Measurements from ENCODE around the gene HS6ST3.

Gene HS6ST3

GRCh38 chr13:96248103-96248502 is 158.2 kb downstream of the HS6ST3 start:
- Histone ChIP-seq H3K27me3 (ENCODE audit: control insufficient read depth in 1 of 2, insufficient read depth in 1 of 2, low read length in 2 of 2) (no peaks in the 10 kb centered on the region), H3K79me1 (replicated peaks; ENCODE audit: low read length, poor library complexity, severe bottlenecking) (no peaks in the 10 kb centered on the region), H4K8ac (ENCODE audit: low read length) (no peak overlapping the region), H3K4me3 (ENCODE audit: insufficient read depth in 1 of 2, low read depth in 1 of 2, low read length in 2 of 2) (no peak overlapping the region), H3K4me2 (ENCODE audit: low read length, poor library complexity, severe bottlenecking) (no peak overlapping the region), H3K27ac (ENCODE audit: low read length, poor library complexity, severe bottlenecking) (no peak overlapping the region), H2BK15ac (ENCODE audit: low read depth, poor library complexity, severe bottlenecking) (no peak overlapping the region), H3K4me1 (ENCODE audit: control insufficient read depth, insufficient read depth, low read depth, low read length) (peaks cover 1% of the 10 kb centered on the region), H2BK12ac (ENCODE audit: low read length in 2 of 2) (no peak overlapping the region), H3K18ac (ENCODE audit: low read depth in 1 of 2, low read length in 2 of 2) (no peak overlapping the region), H3K9ac (ENCODE audit: low read length) (no peak overlapping the region), H3K9me3 (ENCODE audit: control insufficient read depth, low read length) (peaks cover 5% of the 10 kb centered on the region), H3K4ac (ENCODE audit: low read depth in 1 of 2, low read length in 2 of 2) (no peak overlapping the region), H4K91ac (ENCODE audit: low read length) (no peak overlapping the region), H3K14ac (ENCODE audit: low read length in 2 of 2) (no peak overlapping the region), H3K36me3 (ENCODE audit: control insufficient read depth in 1 of 2, insufficient read depth in 2 of 2, low read depth in 1 of 2, low read length in 2 of 2) (no peaks in the 10 kb centered on the region), H3K23ac (ENCODE audit: low read length in 2 of 2) (no peak overlapping the region), H2BK120ac (ENCODE audit: low read depth, low read length) (no peak overlapping the region), H2BK5ac (ENCODE audit: low read depth, low read length, poor library complexity, severe bottlenecking) (no peak overlapping the region), H2AFZ (ENCODE audit: low read depth, low read length) (no peak overlapping the region), H2AK5ac (ENCODE audit: low read length, severe bottlenecking) (no peak overlapping the region)
- 48% methylated on average over 2 of the region's 2 CpGs for WGBS
- DNase-seq: no peak

DNA sequence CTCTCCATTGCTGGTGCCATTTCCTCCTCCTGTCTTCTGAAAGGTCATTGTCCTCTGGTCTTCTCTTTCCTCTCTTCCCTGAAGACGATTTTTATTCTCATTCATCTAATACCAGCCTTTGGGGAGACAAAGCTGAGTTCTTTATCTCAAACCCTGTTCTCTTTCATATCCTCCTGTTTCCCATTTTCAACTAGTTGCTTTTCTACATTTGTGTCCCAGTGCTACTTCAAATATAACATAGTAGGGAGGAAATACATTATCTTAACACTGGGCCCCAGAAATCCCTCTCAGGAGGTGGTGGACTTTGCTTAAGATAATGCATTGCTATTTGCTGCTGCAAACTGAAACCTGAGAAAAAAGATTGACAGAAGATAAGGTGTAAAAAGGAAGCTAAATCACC is 159.1 kb downstream of the HS6ST3 start:
- Histone ChIP-seq H2BK12ac (ENCODE audit: low read length in 2 of 2) (no peak overlapping the region), H3K23ac (ENCODE audit: low read length in 2 of 2) (no peak overlapping the region), H4K8ac (ENCODE audit: low read length) (no peak overlapping the region), H3K27me3 (ENCODE audit: control insufficient read depth in 1 of 2, insufficient read depth in 1 of 2, low read length in 2 of 2) (no peaks in the 10 kb centered on the region), H3K79me1 (replicated peaks; ENCODE audit: low read length, poor library complexity, severe bottlenecking) (no peaks in the 10 kb centered on the region), H2AFZ (ENCODE audit: low read depth, low read length) (no peak overlapping the region), H3K27ac (ENCODE audit: low read length, poor library complexity, severe bottlenecking) (no peak overlapping the region), H3K4ac (ENCODE audit: low read depth in 1 of 2, low read length in 2 of 2) (no peak overlapping the region), H2BK120ac (ENCODE audit: low read depth, low read length) (no peak overlapping the region), H2BK5ac (ENCODE audit: low read depth, low read length, poor library complexity, severe bottlenecking) (no peak overlapping the region), H3K14ac (ENCODE audit: low read length in 2 of 2) (no peak overlapping the region), H2BK15ac (ENCODE audit: low read depth, poor library complexity, severe bottlenecking) (no peak overlapping the region), H3K9me3 (ENCODE audit: control insufficient read depth, low read length) (peaks cover 5% of the 10 kb centered on the region), H3K36me3 (ENCODE audit: control insufficient read depth in 1 of 2, insufficient read depth in 2 of 2, low read depth in 1 of 2, low read length in 2 of 2) (no peaks in the 10 kb centered on the region), H4K91ac (ENCODE audit: low read length) (no peak overlapping the region), H3K18ac (ENCODE audit: low read depth in 1 of 2, low read length in 2 of 2) (no peak overlapping the region), H2AK5ac (ENCODE audit: low read length, severe bottlenecking) (no peak overlapping the region), H3K4me2 (ENCODE audit: low read length, poor library complexity, severe bottlenecking) (no peak overlapping the region), H3K4me3 (ENCODE audit: insufficient read depth in 1 of 2, low read depth in 1 of 2, low read length in 2 of 2) (no peak overlapping the region), H3K9ac (ENCODE audit: low read length) (no peak overlapping the region), H3K4me1 (ENCODE audit: control insufficient read depth, insufficient read depth, low read depth, low read length) (peaks cover 1% of the 10 kb centered on the region)
- WGBS: 48% methylated on average over 1 of the region's 1 CpG
- no peak for DNase-seq

- Histone ChIP-seq H3K4me2 (ENCODE audit: low read length, poor library complexity, severe bottlenecking) (no peak overlapping the region), H3K79me1 (replicated peaks; ENCODE audit: low read length, poor library complexity, severe bottlenecking) (no peaks in the 10 kb centered on the region), H2BK12ac (ENCODE audit: low read length in 2 of 2) (no peak overlapping the region), H3K23ac (ENCODE audit: low read length in 2 of 2) (no peak overlapping the region), H3K9me3 (ENCODE audit: control insufficient read depth, low read length) (peaks cover 5% of the 10 kb centered on the region), H3K4me3 (ENCODE audit: insufficient read depth in 1 of 2, low read depth in 1 of 2, low read length in 2 of 2) (no peak overlapping the region), H4K91ac (ENCODE audit: low read length) (no peak overlapping the region), H3K4me1 (ENCODE audit: control insufficient read depth, insufficient read depth, low read depth, low read length) (peaks cover 1% of the 10 kb centered on the region), H3K36me3 (ENCODE audit: control insufficient read depth in 1 of 2, insufficient read depth in 2 of 2, low read depth in 1 of 2, low read length in 2 of 2) (no peaks in the 10 kb centered on the region), H2AFZ (ENCODE audit: low read depth, low read length) (no peak overlapping the region), H3K27me3 (ENCODE audit: control insufficient read depth in 1 of 2, insufficient read depth in 1 of 2, low read length in 2 of 2) (no peaks in the 10 kb centered on the region), H3K4ac (ENCODE audit: low read depth in 1 of 2, low read length in 2 of 2) (no peak overlapping the region), H3K14ac (ENCODE audit: low read length in 2 of 2) (no peak overlapping the region), H2BK5ac (ENCODE audit: low read depth, low read length, poor library complexity, severe bottlenecking) (no peak overlapping the region), H2BK120ac (ENCODE audit: low read depth, low read length) (no peak overlapping the region), H3K18ac (ENCODE audit: low read depth in 1 of 2, low read length in 2 of 2) (no peak overlapping the region), H2AK5ac (ENCODE audit: low read length, severe bottlenecking) (no peak overlapping the region), H4K8ac (ENCODE audit: low read length) (no peak overlapping the region), H3K9ac (ENCODE audit: low read length) (no peak overlapping the region), H3K27ac (ENCODE audit: low read length, poor library complexity, severe bottlenecking) (no peak overlapping the region), H2BK15ac (ENCODE audit: low read depth, poor library complexity, severe bottlenecking) (no peak overlapping the region)
- 91% methylated on average over 4 of the region's 4 CpGs for WGBS
- DNase-seq: no peak
Observed at GRCh38 chr13:96252903-96253302, 163.0 kb downstream of the HS6ST3 start.

DNA sequence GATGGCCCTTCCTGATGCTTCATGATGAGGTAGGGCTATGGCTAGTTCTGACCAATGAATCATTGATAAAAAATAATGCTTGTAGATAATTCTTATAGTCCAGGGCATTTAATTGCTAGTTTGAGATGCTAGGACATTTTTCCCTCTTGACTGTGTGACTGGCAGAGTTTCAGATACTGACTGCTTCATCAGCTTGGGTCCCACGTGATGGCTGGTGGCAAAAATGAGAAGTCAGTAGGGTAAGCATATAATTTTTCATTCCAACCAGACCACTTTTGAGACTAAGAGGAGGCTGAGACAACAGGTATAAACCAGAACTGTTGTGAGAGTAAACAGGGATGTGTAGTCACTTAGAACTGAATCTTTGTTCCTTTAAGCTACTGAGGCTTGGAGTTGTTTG is 183.3 kb downstream of the HS6ST3 start:
- Histone ChIP-seq H3K18ac (ENCODE audit: low read depth in 1 of 2, low read length in 2 of 2) (no peak overlapping the region), H4K8ac (ENCODE audit: low read length) (no peak overlapping the region), H2BK12ac (ENCODE audit: low read length in 2 of 2) (no peak overlapping the region), H3K14ac (ENCODE audit: low read length in 2 of 2) (no peak overlapping the region), H2BK15ac (ENCODE audit: low read depth, poor library complexity, severe bottlenecking) (no peak overlapping the region), H3K9me3 (ENCODE audit: control insufficient read depth, low read length) (no peaks in the 10 kb centered on the region), H3K4me3 (ENCODE audit: insufficient read depth in 1 of 2, low read depth in 1 of 2, low read length in 2 of 2) (no peak overlapping the region), H2BK5ac (ENCODE audit: low read depth, low read length, poor library complexity, severe bottlenecking) (no peak overlapping the region), H3K27ac (ENCODE audit: low read length, poor library complexity, severe bottlenecking) (no peak overlapping the region), H4K91ac (ENCODE audit: low read length) (no peak overlapping the region), H3K4me1 (ENCODE audit: control insufficient read depth, insufficient read depth, low read depth, low read length) (no peaks in the 10 kb centered on the region), H3K4me2 (ENCODE audit: low read length, poor library complexity, severe bottlenecking) (no peak overlapping the region), H2AK5ac (ENCODE audit: low read length, severe bottlenecking) (no peak overlapping the region), H3K23ac (ENCODE audit: low read length in 2 of 2) (no peak overlapping the region), H3K79me1 (replicated peaks; ENCODE audit: low read length, poor library complexity, severe bottlenecking) (no peaks in the 10 kb centered on the region), H3K27me3 (ENCODE audit: control insufficient read depth in 1 of 2, insufficient read depth in 1 of 2, low read length in 2 of 2) (no peaks in the 10 kb centered on the region), H3K4ac (ENCODE audit: low read depth in 1 of 2, low read length in 2 of 2) (no peak overlapping the region), H2AFZ (ENCODE audit: low read depth, low read length) (no peak overlapping the region), H3K36me3 (ENCODE audit: control insufficient read depth in 1 of 2, insufficient read depth in 2 of 2, low read depth in 1 of 2, low read length in 2 of 2) (no peaks in the 10 kb centered on the region), H2BK120ac (ENCODE audit: low read depth, low read length) (no peak overlapping the region), H3K9ac (ENCODE audit: low read length) (no peak overlapping the region)
- WGBS: no CpG with 5 or more reads among the region's 1 CpG
- DNase-seq: no peak
